ENCODE results near the gene MYO9A.

Gene MYO9A

DNA sequence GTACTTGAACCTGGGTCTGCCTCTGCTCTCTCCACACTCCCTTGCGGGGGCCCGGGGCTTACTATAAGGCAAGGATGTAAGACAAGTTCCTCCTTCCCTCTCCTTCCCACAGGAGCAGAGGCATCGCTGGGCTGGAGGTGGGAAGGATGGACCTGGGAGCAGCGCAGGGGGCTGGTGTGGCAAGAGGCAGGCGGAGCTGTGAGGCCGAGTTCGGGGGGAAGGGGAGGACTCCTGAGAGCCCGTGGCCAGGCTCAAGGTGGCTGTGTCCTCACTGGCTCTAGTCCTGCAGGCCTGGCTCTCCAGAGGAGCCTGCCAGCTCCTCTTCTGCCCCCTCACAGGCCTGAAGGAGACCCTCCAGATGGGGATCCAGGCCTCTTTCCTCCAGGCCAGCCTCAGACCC lies 308.6 kb downstream of the MYO9A start:
- no peak for DNase-seq (ENCODE audit: low read depth)

DNA sequence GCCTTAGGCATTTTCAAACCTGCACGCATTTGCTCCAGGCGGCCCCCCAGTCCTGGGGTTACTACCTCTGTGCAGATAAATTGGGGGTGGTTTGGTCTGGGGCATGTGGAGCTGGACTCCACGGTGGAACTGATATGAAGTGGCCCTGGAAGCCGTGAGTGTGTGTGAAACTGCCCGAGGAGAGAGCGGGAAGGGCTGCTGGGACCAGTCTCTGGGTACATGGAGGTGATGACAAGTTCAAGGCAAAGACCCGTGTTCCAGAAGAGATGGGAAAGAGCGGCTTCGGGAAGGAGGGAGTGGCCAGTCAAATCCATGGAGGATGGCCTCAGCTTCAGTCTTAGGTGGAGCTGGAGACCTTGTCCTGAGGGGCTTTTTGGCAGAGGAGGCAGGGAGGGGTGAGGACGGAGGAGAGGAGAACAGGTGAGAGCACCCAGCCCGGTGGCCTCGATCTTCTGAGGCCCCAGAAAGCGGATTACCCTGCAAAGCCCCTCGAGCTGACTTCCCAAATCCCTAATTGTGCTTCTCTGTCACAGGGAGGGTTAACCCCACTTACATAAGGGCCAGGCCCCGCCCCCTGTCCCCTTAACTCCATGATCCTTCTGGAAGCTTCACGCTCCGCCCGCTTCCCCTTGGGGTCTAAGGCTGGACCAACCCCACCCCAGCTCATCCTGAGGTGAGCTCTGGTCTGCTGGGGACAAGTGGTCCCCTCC lies 309.5 kb downstream of the MYO9A start:
- DNase-seq (ENCODE audit: low read depth) = no peak

DNA sequence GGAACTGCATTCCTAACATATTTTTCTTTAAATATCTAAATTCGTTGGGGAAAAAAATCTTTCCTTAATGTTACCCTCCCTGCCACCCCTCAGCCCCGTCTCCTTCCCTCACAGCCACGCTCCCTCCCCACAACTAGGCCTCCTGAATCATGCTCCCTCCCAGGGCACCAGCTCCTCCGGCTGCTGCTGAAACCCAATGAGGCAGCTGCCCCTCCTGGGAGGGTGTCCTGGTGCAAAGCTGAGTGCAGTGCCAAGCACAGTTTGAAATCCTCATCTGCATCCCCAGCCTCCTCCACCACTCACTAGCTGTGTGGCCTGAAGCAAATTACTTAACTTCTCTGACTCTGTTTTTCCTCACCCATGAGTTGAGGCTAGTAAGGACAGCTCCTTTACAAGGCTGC lies 310.3 kb downstream of the MYO9A start:
- no peak for DNase-seq (ENCODE audit: low read depth)

DNA sequence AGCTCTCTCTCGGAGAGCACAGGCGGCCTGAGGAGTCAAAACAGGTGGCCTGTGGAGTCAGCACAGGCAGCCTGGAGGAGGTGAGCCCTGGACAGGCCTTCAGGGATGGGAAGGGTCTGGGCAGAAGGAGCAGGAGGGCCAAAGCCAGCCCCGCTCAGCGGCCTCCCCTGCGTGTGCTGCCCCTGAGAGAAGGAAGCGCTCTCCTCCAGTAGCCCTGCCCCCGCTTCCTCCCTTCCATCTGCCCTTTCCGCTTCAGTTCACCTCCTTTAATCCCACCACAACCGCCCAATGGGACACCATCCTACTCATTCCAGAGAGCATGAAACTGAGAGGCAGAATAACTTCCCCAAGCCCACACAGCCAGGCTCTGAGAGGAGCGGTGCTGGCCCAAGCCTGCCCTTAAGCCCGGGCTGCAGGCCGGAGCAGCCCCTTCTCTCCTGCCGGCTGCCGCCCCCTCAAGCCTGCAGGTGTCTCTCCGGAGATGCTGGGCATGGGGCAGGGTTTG lies 310.8 kb downstream of the MYO9A start:
- DNase-seq (ENCODE audit: low read depth) = no peak

DNA sequence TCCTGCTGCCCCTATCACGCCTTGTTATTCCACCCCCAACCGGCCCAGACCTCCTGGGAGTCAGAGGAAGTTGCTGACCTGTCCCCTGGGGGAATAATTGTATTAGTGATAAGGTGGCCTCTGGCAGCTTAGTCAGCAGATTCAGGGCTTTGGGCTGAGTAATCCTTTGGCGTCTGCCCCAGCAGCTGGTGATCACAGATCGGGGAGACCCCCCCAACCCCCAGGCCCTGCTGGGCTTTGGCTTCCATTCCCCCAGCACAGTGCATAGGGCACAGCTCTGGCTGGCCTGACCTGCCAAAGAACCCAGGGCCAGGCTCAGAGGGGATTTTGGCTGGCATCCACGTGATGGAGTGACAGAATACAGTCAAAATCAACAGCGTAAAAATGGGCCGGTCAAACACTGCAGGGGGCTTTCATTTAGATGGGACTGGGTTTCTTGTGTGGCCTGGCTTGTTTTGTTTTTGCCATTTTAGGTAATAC lies 311.5 kb downstream of the MYO9A start:
- DNase-seq (ENCODE audit: low read depth) = no peak

DNA sequence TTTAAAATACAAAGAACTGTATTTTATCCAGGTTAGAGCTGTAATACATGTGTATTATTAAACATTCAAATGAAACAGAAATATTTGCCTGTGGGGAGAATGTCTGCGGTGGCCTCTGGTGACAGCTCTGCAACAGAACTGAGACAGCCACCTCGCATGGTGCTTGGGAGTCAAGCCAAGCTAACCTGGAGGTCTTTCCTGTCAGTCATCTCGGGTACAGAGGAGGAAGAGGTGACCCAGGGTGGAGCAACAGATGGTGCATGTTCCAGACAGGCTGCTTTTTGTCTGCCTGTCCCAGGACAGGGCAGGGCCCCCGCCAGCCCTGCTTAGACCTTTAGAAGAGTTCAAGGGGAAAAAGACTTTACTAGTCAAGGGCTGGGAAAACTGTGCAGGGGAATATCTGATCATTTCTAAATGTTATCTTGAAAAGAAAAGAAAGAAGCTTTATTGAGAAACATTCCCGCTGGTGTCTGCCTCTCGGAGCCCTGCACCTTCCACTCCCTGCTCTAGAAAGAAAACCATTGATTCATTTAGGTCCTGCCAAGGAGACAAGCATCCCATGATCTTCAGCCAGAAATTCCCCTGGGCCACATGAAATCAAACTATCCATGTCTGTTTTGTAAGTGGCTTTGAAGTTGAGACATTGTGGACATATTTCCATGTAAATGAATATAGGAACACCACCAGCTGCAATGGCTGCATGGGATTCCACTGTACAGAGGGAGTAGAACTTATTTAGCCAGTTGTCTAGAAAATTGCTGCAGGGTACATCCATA lies 313.1 kb downstream of the MYO9A start:
- DNase-seq (ENCODE audit: low read depth) = no peak

DNA sequence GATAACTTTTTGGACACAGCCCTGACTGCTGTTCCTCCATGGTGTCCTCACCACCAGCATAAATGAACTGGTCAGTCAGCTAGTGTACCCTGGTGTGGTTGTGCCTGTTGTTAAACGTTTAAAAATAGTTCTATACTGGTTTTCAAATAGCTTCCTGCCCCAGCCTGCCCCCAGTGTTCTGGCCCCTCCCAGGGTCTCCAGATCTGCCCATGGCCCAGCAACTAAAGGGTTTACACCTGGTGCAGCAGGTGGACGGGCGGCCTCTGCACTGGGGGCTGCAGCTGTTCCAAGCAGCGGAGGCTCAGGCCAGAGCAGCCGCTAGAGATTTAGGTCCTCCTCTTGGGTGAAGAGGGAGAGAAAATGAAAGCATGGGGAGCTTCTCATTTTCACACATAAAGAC lies 313.7 kb downstream of the MYO9A start:
- no peak for DNase-seq (ENCODE audit: low read depth)

DNA sequence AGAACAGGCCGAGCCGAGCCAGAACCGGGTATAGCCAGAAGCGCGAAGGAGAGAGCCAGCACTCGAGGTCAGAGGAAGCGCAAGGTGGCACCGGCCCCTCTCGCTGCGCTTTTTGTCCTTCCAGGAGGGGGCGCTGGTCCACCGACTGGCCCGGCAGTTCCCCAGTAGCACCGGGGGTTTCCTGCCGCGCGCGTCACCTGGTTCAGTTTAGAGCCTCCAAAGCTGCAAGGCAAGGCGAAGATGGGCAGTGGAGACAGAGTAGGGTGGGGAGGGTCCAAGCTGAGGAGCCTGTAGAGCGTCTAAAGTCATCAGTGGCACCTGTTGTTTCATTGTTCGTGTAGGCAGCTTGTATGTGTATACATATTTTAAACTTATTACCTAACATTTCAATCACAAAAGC lies 315.2 kb downstream of the MYO9A start:
- DNase-seq (ENCODE audit: low read depth) = no peak

DNA sequence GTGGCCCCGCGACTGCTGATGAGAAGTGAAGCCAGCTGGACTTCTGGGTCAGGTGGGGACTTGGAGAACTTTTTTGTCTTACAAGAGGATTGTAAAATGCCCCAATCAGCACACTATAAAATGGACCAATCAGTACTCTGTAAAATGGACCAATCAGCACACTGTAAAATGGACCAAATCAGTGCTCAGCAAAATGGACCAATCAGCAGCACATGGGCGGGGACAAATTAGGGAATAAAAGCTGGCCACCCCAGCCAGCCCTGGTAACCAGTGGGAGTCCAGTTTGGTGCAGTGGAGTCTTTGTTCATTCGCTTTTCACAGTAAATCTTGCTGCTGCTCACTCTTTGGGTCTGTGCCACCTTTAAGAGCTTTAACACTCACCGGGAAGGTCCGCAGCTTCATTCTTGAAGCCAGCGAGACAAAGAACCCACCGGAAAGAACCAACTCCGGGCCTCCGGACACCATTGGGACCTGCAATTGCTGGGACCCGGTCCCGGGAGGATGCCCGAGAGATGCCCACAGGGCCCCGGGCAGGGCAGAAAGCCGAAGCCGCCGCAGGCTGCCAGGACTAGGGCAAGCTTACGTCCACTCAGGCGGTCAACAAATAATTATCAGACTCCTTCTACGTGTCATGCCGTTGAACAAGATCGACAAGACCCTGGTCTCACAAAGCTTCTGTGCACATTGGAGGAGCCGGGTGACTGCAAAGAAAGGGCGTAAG lies 315.9 kb downstream of the MYO9A start:
- DNase-seq (ENCODE audit: low read depth) = no peak

DNA sequence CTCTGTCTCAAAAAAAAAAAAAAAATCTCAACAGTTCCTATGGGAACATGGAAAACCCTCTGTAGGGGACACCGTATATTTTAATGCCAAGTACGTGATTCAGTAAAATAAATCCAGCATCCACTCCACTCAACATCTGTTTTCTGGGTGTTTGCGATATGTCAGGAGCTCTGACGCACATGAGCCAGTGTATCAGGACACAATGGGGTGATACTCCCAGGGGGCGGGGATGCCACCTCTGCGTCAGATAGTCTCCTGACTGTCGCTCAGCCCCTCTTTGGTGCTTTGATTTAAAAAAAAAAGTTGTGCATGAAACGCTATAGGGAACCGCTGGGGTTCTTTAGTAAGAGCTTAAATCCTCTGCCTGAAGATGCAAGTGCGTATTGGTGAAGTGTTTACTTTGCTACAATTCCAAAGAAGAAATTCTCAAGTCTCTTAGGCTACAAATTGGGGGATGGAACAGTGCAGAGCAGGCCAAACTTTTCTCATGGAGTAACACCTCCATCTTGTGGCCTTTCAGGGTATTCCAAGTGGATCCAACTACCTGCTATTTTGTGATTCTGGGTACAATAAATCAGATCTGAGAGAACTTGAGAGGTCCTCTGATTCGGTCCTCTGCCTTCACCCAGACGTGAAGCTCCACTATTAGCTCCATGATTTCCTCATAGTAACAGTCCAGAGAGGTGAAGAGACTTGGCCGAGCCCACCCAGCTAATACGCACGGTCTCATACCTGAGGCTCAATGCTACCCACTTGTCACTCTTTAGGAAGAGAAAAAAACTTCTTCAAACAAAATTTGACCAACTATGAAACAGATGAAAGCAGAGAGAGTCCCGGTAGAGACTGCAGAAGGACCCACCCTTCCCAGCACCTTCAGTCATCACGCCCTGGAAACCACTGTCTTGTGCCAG lies 316.9 kb downstream of the MYO9A start:
- DNase-seq (ENCODE audit: low read depth) = peak; percentile 75

DNA sequence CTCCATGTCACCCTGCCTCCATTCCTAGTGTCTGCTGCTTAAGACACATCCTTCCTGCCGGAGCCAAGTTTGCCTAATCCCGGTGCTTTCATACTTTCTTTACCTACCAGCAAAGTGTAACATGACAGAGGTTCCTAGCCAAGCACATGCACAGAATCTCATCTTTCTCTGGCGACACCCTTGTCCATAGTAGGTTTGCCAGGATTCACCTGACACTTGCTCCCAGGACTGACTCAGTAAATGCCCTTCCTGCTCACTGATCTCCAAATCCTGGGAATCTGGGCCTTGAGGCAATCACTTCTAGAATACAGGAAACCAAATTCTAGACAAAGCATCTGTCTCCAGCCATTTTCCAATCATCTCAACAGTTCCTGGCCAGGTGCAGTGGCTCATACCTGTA lies 317.8 kb downstream of the MYO9A start:
- no peak for DNase-seq (ENCODE audit: low read depth)

DNA sequence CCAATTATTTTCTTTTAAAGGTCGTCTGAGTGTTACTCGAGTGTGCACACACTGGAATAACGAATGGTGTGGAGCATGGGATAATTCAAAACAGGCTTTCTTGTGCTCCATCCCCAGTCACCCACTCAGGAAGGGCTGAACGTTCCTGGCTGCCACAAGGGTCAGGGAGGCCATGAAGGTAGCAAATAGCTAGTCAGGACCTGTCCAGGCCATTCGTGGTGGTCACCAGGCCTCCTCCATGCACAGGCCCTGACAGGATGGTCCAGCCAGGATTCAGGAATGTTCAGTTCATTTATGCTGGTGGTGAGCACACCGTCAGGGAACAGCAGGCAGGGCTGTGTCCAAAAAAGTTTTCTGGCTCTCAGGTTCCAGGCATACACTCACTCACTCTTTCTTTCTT lies 319.3 kb downstream of the MYO9A start:
- no peak for DNase-seq (ENCODE audit: low read depth)

DNA sequence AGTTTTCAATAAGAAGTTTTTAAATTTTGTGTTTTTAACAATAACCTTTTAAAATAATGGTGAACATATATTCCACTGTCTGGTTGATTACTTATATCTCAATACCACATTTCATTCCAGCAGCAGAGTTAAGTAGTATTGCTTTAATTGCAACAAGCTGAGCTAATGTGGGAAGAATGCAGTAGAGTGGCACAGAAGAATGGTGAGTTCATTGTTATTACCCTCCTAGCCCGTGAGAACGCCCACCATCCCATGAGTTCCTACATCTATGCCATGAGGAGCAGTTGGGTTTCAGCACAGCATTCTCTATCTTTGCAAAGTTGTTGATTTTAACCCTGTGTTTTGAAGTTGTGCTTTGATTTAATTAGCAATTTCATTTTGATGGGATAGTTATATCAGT lies 325.4 kb downstream of the MYO9A start:
- DNase-seq (ENCODE audit: low read depth) = no peak

DNA sequence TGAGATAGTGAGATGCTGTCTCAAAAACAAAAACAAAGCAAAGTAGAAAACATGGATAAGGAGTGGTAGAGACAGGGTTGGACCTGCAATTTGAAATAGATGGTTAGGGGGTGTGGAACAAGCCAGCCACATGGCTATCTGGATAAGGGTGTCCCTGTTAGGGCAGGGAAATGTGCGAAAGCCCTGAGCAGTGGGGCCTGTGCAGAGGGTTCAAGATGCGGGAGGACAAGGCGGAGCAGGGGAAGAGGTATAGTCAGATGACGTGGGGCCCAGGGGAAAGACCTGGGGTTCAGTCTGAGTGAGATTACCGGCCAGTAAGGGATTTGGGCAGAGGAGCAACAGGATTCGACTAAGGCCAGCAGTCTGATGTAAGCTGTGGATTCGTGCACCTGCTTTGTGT lies 326.0 kb downstream of the MYO9A start:
- no peak for DNase-seq (ENCODE audit: low read depth)

DNA sequence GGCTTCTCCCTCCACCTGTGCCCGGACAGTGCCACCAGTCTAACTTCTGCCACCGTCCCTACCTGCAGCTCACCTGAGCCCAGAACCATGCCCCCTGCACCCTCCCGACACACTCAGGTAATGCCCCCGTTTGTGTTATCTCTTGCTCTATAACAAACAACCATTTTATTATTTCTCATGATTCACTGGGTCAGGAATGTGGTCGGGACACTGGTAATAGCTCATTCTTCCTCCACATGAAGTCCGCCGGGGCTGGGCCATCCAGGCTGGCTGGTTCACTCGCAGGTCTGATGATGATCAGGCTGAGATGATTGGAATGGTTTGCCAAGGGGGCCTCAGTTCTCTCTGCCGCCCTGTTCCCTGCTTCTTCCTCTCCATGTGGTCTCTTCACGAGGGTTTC lies 327.9 kb downstream of the MYO9A start:
- DNase-seq (ENCODE audit: low read depth) = no peak

DNA sequence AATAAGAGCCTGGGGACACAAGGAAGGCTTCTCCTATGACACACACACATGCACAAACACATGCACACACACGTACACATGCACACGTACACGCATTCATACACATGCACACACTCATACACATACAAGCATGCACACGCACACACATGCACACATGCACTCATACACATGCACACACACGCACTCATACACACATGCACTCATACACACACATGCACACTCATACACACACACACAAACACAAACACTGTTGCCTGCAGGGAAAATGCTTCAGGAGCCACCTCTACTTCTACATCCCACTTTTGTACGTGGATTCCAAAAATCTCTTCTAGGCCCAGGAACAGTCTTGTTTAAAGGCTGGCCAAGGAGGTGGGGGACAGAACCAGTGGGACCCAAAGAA lies 328.3 kb downstream of the MYO9A start:
- no peak for DNase-seq (ENCODE audit: low read depth)

DNA sequence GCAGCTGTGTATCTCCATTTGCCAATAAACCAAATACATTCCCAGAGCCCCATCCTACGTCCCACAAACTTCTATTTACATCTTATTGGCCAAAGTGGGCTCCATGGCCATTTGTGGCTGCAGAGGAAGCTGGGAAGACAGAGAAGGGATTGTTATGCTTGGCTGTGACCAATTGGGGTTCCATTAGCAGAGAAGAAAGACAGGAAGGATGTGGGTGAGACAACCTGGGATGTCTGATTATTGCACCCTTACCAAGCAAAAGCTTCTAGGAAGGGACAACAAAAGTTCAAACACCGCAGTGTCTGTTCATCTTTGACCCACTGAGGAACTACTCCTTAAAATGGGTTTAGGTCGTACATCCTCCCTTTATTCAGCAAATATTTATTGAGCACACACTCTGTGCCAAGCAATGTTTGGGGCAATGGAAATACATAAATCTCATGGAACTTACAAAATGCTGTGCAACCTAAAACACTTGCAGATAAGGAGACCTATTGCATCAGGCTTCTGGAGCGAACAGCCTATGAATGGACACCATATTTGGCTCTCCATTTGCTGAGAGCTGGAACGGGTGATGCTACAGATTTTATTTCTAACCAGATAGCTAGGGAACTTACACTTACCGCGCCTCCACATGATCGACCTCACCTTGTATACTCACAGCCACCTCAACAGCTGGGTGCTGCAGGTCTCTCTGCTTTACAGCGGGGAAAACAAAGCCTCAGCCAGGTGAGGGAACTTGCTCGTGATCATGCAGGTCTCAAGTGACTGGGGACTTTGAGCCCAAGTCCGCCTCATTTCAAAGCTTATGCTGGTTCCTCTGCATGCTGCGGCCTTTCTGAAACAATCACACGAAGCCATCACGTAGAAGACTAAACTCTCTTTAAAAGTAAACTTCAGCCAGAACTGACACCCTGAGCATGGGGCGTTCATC lies 329.0 kb downstream of the MYO9A start:
- DNase-seq (ENCODE audit: low read depth) = no peak

DNA sequence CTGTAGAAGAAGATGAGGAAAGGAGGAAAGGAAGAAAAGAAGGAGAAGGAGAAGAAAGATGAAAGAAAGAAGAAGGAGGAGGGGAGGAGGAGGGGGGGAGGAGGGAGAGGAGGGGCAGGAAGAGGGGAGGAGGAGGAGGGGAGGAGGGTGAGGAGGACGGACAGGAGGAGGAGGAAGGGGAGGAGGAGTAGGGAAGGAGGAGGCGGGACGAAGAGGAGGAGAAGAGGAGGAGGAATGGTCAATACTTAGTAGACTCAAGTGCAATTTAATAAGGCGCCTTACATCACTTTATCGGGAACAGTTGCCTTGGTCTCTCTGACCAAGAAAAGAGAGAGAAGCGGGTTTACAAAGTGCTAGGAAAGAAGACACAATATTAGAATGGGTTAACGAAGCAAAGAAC lies 331.3 kb downstream of the MYO9A start:
- DNase-seq (ENCODE audit: low read depth) = no peak

DNA sequence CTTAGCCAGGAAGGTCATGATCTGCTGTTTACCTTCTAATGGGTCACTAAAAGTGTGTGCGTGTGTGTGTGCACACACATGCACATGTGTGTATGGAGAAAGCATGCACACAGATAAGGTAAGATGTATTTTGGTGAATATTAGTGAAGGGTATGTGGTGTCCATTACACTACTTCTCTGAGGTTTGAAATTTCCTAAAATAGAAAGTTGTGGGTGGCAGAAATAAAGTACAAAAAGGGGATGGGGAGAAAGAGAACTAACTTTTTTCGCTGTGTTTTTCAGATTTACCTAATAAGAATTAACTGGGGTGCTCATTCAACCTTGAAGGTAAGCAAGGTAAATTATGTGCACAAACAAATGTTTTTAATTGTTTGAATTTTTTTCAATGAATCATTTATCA lies 332.0 kb downstream of the MYO9A start:
- DNase-seq (ENCODE audit: low read depth) = no peak

DNA sequence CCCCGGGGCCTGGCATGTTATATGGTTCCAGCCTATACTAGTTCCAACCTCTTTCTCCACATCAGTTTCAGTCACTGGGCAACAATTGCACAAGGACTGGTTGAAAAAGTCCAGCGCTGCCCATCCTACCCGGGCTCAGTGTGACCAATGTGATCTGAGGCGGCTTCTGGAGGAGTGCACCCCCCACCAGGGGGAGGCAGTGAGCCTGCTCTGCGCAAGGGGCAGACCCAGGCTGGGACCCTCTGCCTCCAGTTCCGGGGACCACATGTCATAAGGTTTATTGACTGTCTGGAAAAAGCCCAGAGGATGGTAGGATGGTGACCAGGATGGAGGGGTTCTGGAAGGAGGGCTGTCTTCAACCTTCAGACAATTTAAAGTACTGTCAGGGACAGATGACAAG lies 333.2 kb downstream of the MYO9A start:
- no peak for DNase-seq (ENCODE audit: low read depth)
